ENCODE measurements around the gene TCTN2. TPM values are rescaled to one million over a fixed set of nuclear protein-coding genes. Genes with fewer than 3 reads are reported as not detected.

The TCTN2 gene
- total RNA-seq, 2 experiments from 2014 or later: 4.0 to 5.1 TPM

GRCh38 chr12:123726962-123727361 is 56.0 kb downstream of the TCTN2 start:
- ChIA-PET POLR2A (interaction anchor here (3.8 kb wide), 1 partner anchor 14 kb away, joined by 42 read pairs; the partner anchor contains the start of gene ATP6V0A2), CTCF (no interaction called here)

GRCh38 chr12:123727878-123728277 is 57.0 kb downstream of the TCTN2 start:
- ChIA-PET CTCF (no interaction called here), POLR2A (no interaction called here)

GRCh38 chr12:123731596-123731995 is 60.7 kb downstream of the TCTN2 start:
- POLR2A ChIA-PET: interaction anchor here (0.6 kb wide), 1 partner anchor 80 kb away, joined by 3 read pairs; no protein-coding TSS in a partner anchor
- CTCF ChIA-PET: no interaction called here

GRCh38 chr12:123732251-123732650 is 61.3 kb downstream of the TCTN2 start:
- ChIA-PET CTCF (no interaction called here), POLR2A (interaction anchor here (0.6 kb wide), 1 partner anchor 79 kb away, joined by 3 read pairs; no protein-coding TSS in a partner anchor)

- ChIA-PET CTCF (no interaction called here), POLR2A (interaction anchor here (0.7 kb wide), 1 partner anchor 20 kb away, joined by 3 read pairs; no protein-coding TSS in a partner anchor)
Observed at GRCh38 chr12:123733229-123733628, 62.3 kb downstream of the TCTN2 start.

GRCh38 chr12:123734268-123734667 is 63.4 kb downstream of the TCTN2 start:
- ChIA-PET CTCF (no interaction called here), POLR2A (no interaction called here)

- ChIA-PET POLR2A (no interaction called here), CTCF (no interaction called here)
Observed at GRCh38 chr12:123741937-123742572, 71.1 kb downstream of the TCTN2 start.

GRCh38 chr12:123743002-123743401 is 72.1 kb downstream of the TCTN2 start:
- ChIA-PET CTCF (no interaction called here), POLR2A (no interaction called here)

- CTCF ChIA-PET: no interaction called here
- POLR2A ChIA-PET: no interaction called here
Observed at GRCh38 chr12:123744836-123745235, 73.9 kb downstream of the TCTN2 start.

- CTCF ChIA-PET: no interaction called here
- POLR2A ChIA-PET: no interaction called here
Observed at GRCh38 chr12:123747309-123747708, 76.4 kb downstream of the TCTN2 start.

- POLR2A ChIA-PET: no interaction called here
- CTCF ChIA-PET: no interaction called here
Observed at GRCh38 chr12:123748161-123748560, 77.2 kb downstream of the TCTN2 start.

GRCh38 chr12:123748661-123749060 is 77.7 kb downstream of the TCTN2 start:
- CTCF ChIA-PET: no interaction called here
- POLR2A ChIA-PET: no interaction called here

GRCh38 chr12:123749355-123749754 is 78.4 kb downstream of the TCTN2 start:
- CTCF ChIA-PET: no interaction called here
- POLR2A ChIA-PET: no interaction called here

GRCh38 chr12:123750159-123750656 is 79.3 kb downstream of the TCTN2 start:
- ChIA-PET POLR2A (interaction anchor here (0.6 kb wide), 1 partner anchor 239 kb away, joined by 3 read pairs; no protein-coding TSS in a partner anchor), CTCF (no interaction called here)

- POLR2A ChIA-PET: no interaction called here
- CTCF ChIA-PET: no interaction called here
Observed at GRCh38 chr12:123752046-123752445, 81.1 kb downstream of the TCTN2 start.

- CTCF ChIA-PET: no interaction called here
- POLR2A ChIA-PET: no interaction called here
Observed at GRCh38 chr12:123754041-123754772, 83.3 kb downstream of the TCTN2 start.

GRCh38 chr12:123757561-123757960 is 86.6 kb downstream of the TCTN2 start:
- POLR2A ChIA-PET: no interaction called here
- CTCF ChIA-PET: no interaction called here

All from activated CD8-positive, alpha-beta memory T cell treated with anti-CD3 and anti-CD28 coated beads for 36 hours (primary cell).